ENCODE data around the gene LPP. TPM values are rescaled to one million over a fixed set of nuclear protein-coding genes. Genes with fewer than 3 reads are reported as not detected.

The LPP gene
- total and polyA plus RNA-seq, 2 of the 13 experiments (the other 11 are each of a cell fraction or from before 2014, with no cell fraction given) = 19.2 to 29.9 TPM

GRCh38 chr3:188270423-188270972, 116.5 kb downstream of the LPP start (continued):
- TF ChIP-seq ARID3A (IDR thresholded peaks at IDR 0.05; ENCODE audit: low read depth, low read length) (peak; percentile 57; the same call in 1 of the 2 replicates), ARID5B (CRISPR knock-in tag; IDR thresholded peaks at IDR 0.05) (peak; percentile 97), MED1 (CRISPR knock-in tag; IDR thresholded peaks at IDR 0.05) (peak; percentile 81), SALL1 (CRISPR knock-in tag; IDR thresholded peaks at IDR 0.05) (peak; percentile 86), CBX5 (CRISPR knock-in tag; IDR thresholded peaks at IDR 0.05; ENCODE audit: borderline replicate concordance) (no peak), CREB1 (IDR thresholded peaks at IDR 0.05) (no peak), CREB1 (CRISPR knock-in tag; IDR thresholded peaks at IDR 0.05) (peak; percentile 30; the same call in 1 of the 2 replicates), TFDP2 (CRISPR knock-in tag; IDR thresholded peaks at IDR 0.05) (no peak), ZNF792 (CRISPR knock-in tag; IDR thresholded peaks at IDR 0.05) (0 out of 2 replicates have a peak, but pooled peaks have one; percentile 17), HNF4A (CRISPR knock-in tag; IDR thresholded peaks at IDR 0.05) (peak; percentile 56), DPF2 (CRISPR knock-in tag; IDR thresholded peaks at IDR 0.05; ENCODE audit: borderline replicate concordance, low read depth) (no peak), MYC (CRISPR knock-in tag; IDR thresholded peaks at IDR 0.05; ENCODE audit: borderline replicate concordance) (no peak), NCOA2 (CRISPR knock-in tag; IDR thresholded peaks at IDR 0.05) (peak; percentile 69), FOXK1 (CRISPR knock-in tag; IDR thresholded peaks at IDR 0.05; ENCODE audit: borderline replicate concordance, low read depth) (peak; percentile 82; the same call in 1 of the 2 replicates), ZNF234 (CRISPR knock-in tag; conservative IDR thresholded peaks at IDR 0.05) (no peak)
- TF ChIP-seq, protein P1, sequence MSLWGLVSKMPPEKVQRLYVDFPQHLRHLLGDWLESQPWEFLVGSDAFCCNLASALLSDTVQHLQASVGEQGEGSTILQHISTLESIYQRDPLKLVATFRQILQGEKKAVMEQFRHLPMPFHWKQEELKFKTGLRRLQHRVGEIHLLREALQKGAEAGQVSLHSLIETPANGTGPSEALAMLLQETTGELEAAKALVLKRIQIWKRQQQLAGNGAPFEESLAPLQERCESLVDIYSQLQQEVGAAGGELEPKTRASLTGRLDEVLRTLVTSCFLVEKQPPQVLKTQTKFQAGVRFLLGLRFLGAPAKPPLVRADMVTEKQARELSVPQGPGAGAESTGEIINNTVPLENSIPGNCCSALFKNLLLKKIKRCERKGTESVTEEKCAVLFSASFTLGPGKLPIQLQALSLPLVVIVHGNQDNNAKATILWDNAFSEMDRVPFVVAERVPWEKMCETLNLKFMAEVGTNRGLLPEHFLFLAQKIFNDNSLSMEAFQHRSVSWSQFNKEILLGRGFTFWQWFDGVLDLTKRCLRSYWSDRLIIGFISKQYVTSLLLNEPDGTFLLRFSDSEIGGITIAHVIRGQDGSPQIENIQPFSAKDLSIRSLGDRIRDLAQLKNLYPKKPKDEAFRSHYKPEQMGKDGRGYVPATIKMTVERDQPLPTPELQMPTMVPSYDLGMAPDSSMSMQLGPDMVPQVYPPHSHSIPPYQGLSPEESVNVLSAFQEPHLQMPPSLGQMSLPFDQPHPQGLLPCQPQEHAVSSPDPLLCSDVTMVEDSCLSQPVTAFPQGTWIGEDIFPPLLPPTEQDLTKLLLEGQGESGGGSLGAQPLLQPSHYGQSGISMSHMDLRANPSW (CRISPR knock-in tag; IDR thresholded peaks at IDR 0.05; ENCODE audit: borderline replicate concordance) = no peak
- TF ChIP-seq, protein P2, sequence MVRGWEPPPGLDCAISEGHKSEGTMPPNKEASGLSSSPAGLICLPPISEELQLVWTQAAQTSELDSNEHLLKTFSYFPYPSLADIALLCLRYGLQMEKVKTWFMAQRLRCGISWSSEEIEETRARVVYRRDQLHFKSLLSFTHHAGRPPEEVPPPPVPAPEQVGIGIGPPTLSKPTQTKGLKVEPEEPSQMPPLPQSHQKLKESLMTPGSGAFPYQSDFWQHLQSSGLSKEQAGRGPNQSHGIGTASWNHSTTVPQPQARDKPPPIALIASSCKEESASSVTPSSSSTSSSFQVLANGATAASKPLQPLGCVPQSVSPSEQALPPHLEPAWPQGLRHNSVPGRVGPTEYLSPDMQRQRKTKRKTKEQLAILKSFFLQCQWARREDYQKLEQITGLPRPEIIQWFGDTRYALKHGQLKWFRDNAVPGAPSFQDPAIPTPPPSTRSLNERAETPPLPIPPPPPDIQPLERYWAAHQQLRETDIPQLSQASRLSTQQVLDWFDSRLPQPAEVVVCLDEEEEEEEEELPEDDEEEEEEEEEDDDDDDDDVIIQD (CRISPR knock-in tag; IDR thresholded peaks at IDR 0.05; ENCODE audit: low read depth) = peak; percentile 95
